ENCODE data around the gene PAX3.

PAX3 gene

DNA sequence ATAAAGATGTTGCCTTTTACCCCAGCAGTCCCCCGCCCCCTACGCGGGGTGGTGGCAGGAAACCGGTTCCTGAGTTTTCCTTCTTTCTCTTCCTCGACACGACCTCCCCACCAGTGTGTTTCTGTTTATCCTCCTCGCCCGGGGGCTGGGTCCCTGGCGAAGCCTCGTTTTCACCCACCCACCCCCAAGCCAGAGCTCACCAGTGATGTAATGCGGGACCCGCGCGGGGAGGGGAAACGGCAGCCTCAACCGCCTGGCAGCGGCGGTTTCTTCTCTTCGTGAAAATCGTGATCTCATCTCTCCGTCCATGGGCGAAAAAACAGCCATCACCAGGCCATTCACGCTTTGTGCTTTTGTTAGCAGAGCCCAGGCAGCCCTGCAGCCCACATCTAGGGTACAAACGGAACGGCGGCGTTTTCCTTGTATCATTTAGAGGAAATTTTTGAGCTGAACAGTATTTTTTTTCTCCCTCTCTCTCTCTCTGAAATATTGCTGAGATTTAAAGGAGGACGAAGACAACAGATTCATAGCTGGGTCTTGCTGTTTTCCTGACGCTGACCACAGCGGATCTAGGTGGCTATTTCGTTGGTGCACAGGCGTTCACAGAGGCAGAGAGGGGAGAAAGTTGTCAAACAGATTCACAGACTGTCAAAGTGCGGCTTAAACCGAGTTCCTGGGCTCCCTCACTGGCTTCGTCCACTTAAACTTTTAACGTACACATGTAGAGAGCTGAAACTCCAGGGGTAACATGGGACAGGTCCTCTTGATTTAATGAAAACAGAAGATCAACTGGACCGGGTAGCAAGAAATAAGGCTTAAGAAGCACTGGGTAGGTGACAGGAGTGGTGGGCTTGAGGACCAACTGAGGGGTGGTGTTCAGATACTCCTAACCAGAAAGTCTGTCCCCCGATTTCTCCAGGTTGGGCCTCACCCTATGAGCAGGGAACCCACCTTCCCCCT lies 21.9 kb upstream of the PAX3 start:
- Histone ChIP-seq H3K27ac (no peak overlapping the region), H3K4me3 (ENCODE audit: low read depth, low read length) (0 out of 2 replicates have a peak overlapping the region, but pooled peaks have one; percentile 41), H3K27me3 (ENCODE audit: insufficient read depth, low read depth, severe bottlenecking) (peaks cover 16% of the 10 kb centered on the region), H3K36me3 (no peaks in the 10 kb centered on the region), H3K9me3 (ENCODE audit: severe bottlenecking) (no peaks in the 10 kb centered on the region)
- TF ChIP-seq, protein P1, sequence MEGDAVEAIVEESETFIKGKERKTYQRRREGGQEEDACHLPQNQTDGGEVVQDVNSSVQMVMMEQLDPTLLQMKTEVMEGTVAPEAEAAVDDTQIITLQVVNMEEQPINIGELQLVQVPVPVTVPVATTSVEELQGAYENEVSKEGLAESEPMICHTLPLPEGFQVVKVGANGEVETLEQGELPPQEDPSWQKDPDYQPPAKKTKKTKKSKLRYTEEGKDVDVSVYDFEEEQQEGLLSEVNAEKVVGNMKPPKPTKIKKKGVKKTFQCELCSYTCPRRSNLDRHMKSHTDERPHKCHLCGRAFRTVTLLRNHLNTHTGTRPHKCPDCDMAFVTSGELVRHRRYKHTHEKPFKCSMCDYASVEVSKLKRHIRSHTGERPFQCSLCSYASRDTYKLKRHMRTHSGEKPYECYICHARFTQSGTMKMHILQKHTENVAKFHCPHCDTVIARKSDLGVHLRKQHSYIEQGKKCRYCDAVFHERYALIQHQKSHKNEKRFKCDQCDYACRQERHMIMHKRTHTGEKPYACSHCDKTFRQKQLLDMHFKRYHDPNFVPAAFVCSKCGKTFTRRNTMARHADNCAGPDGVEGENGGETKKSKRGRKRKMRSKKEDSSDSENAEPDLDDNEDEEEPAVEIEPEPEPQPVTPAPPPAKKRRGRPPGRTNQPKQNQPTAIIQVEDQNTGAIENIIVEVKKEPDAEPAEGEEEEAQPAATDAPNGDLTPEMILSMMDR (IDR thresholded peaks at IDR 0.05; ENCODE audit: low read depth, low read length): no peak
- DNase-seq: no peak

DNA sequence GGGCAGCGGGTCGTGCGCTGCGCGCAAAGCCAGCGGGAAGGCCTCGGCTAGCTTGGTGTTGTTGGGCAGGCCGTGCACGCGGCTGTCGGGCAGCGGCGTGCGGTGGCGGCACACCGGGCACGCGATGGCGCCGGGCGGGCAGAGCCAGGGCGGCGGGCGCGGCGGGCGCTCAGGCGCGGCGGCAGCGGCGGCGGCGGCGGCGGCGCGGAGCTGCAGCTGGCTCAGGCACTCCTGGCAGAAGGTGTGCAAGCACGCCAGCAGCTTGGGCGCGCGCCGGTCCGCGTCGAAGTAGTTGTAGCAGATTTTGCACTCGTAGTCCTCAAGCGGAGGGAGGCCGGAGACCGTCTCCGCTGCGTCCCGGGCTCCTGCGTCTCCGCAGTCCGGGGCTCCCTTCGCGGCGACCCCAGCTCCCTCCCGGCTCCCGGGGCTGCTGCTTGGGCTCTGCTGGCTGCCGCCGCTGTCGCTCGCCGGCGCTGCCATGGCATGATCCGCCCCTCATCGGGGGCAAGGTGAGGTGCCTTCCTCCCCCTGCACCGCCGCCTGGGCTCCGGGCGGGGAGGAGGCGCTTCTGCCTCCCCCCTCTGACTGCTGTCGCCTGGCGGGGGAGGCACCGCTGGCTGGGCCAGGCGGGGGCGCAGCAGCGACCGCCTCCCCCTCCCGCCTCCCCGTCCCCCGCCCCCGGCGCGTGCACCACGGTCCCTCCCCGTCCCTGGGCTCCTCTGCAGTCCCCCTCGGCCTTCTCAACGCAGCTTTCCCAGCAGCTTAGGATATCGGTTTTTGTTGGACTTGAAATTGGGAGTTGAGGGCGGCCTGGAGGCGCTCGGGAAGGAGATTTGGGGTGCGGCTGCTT lies 21.0 kb upstream of the PAX3 start:
- peaks cover 23% of the 10 kb centered on the region for H3K27me3 ChIP-seq (ENCODE audit: insufficient read depth, low read depth, severe bottlenecking)
- DNase-seq: no peak

DNA sequence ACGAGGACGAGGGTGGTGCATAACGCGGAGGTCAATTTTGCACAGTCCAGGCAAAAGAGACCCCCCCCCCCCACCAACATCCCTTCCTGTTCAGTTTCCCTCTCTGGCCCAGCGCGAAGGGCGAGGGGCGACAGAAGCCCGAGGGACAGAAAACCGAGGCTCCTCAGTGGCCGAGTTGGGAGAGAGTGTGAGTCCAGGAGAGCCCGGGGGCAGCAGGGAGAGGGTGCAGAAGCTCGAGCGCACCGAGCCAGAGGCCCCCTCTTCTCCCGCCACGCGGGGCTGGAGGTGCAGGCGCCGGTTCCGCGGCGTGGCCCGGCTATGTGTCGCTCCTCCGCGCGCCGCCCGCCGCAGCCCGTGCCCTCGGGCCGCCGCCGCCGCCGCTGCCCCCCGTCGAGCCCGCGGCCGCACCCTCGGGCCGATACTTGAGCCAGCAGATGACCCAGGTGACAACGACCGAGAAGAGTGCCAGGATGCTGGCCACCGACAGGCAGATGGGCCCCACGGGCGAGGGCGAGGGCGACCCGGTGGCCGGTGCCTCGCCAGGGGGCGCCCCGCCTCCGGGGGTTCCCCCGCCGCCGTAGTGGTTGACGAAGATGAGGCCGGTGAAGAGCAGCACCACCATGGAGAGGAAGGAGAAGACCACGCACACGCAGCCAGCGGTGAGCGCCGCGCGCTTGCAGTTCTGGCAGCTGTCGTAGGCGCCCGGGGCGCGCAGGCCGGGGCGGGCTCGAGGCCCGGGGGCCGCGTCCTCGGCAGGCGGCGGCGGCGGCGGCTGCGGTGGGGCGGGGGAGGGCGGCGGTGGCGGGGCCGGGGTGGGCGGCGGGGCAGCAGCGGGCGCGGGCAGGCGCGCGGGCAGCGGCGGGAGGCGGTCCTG lies 20.2 kb upstream of the PAX3 start:
- Histone ChIP-seq H3K4me3 (ENCODE audit: low read depth, low read length) (peak overlapping the region; percentile 47), H3K9me3 (ENCODE audit: severe bottlenecking) (no peaks in the 10 kb centered on the region), H3K36me3 (no peaks in the 10 kb centered on the region), H3K27me3 (ENCODE audit: insufficient read depth, low read depth, severe bottlenecking) (peaks cover 26% of the 10 kb centered on the region), H3K27ac (no peak overlapping the region)
- TF ChIP-seq, protein P1 (IDR thresholded peaks at IDR 0.05; ENCODE audit: low read depth, low read length): peak; percentile 71
- DNase-seq: peak; percentile 41

More for the DNA sequence above, 21.0 kb upstream of the PAX3 start:
- Histone ChIP-seq H3K9me3 (ENCODE audit: severe bottlenecking) (no peaks in the 10 kb centered on the region), H3K36me3 (no peaks in the 10 kb centered on the region), H3K27ac (no peak overlapping the region), H3K4me3 (ENCODE audit: low read depth, low read length) (peak overlapping the region; percentile 41)
- TF ChIP-seq, protein P1 (IDR thresholded peaks at IDR 0.05; ENCODE audit: low read depth, low read length): no peak

DNA sequence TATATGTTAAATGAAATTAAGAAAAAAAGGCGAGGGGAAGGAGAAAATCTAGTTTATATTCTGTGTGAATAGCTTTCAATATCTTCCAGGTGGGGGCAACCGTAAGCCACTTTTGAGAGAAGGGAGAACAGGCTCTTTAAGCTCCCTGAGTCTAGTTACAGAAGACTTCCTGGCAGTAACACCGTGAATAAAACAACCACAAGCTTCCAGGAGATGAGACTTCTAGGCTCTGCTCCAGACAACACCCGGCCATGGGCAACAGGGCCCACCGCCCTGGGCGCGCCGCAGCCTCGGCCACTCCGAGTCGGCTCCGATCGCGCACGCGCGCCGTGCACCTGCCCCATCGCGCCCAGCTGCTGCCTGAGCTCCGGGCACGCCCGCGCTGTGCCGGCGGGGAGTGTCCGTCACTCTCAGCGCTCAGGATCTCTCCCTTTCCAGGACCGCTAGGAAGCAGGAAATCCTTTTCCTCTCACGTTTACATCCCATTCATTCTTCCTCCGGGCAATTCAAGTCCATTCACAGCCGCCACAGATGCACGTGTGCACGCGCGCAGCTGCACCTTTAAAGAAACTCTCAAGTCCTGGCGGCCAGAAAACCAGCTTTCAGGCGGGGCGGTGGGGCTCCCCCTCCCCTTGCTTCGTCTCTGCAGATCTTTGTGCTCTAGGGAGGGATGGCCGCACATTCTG lies 19.4 kb upstream of the PAX3 start:
- no peak overlapping the region for H3K27ac ChIP-seq
- H3K27me3 ChIP-seq (ENCODE audit: insufficient read depth, low read depth, severe bottlenecking): peaks cover 33% of the 10 kb centered on the region
- peak overlapping the region; percentile 47 for H3K4me3 ChIP-seq (ENCODE audit: low read depth, low read length)
- H3K36me3 ChIP-seq: no peaks in the 10 kb centered on the region
- TF ChIP-seq, protein P1 (IDR thresholded peaks at IDR 0.05; ENCODE audit: low read depth, low read length): peak; percentile 42; the same call in 1 of the 2 replicates
- no peaks in the 10 kb centered on the region for H3K9me3 ChIP-seq (ENCODE audit: severe bottlenecking)
- DNase-seq: peak; percentile 61

Measured in WERI-Rb-1 (cell line).